ENCODE results near the gene LCN9. TPM values are rescaled to one million over a fixed set of nuclear protein-coding genes. Genes with fewer than 3 reads are reported as not detected.
"Not testable (repeated sequence)": the region's sequence is repeated elsewhere in the genome, so short reads cannot be mapped to it uniquely, and the experiment has no call there.

LCN9 gene, protein sequence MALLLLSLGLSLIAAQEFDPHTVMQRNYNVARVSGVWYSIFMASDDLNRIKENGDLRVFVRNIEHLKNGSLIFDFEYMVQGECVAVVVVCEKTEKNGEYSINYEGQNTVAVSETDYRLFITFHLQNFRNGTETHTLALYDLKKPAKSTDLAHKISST
- total RNA-seq = not detected in 2 replicates

DNA sequence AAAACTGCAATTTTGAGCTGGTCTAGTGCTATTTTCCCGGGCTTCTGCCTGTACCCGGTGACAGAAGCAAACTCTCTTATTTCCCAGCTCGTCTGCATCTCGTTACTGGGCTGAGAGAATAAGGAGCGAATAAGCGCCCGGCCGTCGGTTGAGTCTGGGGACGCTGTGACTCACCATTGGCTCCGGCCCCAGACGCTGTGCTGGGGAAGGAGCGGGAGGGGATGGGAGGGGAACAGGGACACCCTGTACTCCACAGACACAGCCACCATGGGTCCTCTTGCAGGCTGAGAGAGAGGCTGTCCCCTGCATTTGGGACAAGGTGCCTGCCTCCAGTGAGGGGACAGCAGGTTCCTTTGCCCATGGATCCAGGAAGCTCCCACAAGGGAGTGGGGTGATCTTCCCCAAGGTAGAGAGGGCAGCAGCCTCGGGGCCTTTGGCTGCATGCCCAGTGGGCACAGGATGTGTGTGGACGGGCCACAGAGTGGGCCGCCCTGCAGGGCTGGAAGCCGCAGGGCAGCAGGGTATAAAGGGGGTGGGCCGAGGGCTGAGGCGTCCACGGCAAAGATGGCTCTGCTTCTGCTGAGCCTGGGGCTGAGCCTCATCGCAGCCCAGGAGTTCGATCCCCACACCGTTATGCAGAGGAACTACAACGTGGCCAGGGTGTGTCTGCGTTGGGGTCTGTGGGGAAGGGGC is at the start of gene LCN9:
LCN9 (plus strand) TSS at position 552 of the 693 bp plus-strand sequence; CDS start at position 565, 13 bp downstream.
- intact Hi-C loops (cut with micrococcal nuclease) = no loop called here

DNA sequence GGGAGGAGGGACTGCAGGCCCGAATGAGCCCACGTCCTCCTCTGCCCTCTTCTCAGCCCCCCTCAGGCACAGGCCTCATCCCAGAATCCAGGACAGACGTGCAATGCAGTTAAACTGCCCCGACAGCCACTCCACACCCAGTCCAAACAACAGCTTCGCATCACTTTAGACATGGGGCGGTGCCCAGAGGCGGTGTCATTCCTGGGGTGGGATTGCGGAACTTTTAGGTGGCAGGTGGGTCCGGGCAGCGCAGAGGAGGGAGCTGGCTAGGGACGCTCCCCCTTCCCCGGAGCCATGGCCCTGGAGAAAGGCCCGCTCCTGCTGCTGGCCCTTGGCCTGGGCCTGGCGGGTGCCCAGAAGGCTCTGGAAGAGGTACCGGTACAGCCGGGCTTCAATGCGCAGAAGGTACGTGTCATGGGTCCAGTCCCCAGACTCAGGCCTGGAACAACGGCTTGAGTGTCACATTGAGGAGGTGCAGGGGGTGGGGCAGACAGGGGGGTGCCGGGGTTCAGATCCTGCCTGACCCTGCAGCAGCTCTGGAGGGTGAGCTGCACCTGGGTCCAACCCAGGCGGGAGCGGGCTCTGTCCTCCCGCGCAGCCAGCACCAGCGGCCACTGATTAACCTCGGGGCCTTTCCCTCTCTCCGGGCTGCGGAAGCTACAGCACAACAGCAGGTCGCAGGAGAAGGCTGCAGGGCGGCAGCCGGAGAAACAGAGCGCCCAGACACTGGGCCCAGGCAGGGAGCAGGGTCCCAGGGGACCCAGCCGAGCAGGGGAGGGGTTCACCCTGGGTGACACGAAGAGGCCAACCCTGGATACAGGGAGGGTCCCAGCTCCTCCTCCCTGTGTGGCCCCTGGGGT is 48.9 kb upstream of the LCN9 start:
- intact Hi-C loops (cut with micrococcal nuclease) = no loop called here

DNA sequence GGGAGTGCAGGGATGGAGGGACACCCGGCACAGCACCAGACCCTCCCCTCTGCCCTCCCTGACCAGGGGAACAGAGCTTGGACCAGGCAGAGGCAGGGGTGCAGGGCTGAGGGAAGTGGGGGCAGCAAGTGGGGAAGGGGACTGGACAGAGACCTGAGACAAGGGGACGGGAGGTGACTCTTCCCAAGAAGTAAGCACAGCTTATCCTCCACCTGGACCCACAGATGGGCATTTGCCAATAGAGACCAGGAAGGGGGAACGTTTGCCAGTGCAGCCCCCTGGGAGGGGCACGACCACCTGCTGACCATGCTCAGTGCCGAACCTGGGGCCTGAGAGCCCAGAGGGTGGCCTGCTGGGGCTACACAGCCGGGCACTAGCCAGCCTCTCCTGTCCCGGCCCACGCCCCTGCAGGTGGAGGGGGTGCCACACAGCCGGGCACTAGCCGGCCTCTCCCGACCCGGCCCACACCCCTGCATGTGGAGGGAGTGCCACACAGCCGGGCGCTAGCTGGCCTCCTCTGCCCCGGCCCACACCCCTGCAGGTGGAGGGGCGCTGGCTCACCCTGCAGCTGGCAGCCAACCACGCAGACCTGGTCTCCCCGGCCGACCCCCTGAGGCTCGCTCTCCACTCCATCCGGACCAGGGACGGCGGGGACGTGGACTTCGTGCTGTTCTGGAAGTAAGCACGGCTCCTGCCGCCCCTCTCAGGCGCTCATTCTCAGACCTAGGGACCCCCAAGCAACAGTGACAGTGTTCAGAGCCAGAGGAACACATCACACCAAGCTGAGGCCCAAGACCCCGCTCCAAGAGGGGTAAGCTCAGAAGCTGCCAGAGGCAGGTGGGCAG is 48.1 kb upstream of the LCN9 start:
- intact Hi-C loops (cut with micrococcal nuclease) = no loop called here

DNA sequence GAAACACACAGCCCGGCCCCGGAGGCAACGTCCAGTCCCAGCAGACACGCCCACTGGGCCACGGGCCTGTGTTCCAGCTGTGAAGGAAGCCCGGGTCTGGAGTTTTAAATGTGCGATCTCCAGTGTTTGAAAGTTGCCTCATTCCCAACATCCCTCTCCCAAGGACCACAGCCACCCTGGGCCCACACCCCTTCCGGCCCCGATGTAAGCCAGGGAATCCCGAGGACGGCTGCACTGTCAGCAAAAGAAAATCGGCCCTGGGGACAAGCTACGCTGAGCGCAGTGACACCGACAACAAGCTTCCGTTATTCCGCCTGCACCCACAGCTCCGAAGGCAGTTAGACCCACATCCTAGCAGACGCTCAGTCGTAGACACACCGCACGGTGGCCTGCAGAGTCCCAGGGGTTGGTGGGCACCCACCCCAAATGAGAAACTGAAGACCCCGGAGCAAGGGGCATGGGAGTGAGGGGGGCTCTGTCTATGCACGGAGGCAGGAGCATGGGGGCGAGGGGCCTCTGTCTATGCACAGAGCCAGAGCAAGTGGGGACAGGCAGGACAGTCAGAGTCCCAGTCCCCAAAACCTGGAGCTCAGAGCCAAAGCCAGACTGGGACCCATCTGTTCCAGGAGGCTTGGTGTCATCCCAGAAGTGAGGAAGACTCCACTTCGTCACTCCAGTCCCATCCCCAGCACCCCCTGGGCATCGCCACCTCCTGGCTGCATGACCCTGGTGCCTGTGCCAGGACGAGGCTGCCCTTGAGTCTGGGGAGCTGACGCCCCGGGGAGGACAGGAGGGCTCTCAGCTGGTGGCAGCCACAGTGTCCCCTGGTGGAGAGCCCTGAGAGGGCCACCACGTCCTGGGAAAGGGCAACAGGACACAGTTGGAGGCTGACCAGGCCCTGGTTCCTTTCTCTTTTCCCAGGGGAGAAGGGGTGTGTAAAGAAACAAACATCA is 47.2 kb upstream of the LCN9 start:
- intact Hi-C loops (cut with micrococcal nuclease) = no loop called here

DNA sequence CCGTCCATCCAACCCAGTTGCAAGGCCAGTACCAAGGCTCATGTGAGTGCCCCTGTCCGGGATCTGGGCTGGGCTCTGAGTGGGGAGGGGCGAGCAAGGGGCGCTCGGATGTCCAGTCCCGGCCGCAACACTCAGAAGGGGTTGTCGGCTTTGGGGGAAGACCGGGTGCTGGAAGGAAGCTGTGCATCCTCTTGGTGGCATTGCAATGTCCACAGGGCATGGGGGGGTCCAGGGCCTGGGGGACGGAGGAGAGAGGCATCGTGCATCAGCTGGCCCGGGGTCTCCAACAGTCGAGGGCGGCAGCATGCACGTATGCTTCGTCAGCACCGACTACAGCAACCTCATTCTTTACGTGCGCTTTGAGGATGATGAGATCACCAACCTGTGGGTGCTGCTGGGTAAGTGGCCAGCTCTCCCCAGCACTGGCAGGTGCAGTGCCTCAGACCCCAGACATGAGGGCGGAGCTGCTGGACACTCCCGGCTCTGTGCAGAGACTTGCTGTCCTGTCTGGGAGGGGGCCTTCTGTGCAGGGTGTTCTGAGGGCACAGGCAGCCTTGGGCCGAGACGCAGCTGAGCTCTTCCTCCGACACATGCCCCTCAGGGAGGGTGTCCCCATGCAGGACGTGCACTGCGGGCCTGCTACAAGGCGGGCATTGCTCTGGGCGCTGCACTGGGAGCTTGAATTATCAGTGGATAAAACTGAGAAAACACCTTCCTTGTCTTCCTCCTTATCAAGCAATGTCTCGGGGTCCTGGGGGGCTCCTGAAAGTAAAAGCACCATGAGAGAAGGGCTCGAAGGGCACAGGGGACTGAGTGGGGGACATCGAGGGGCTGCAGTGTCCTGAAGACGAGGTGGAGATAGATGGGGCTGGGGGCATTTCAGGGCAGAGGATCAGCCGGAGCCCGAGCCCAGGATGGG is 46.2 kb upstream of the LCN9 start:
- intact Hi-C loops (cut with micrococcal nuclease) = no loop called here

DNA sequence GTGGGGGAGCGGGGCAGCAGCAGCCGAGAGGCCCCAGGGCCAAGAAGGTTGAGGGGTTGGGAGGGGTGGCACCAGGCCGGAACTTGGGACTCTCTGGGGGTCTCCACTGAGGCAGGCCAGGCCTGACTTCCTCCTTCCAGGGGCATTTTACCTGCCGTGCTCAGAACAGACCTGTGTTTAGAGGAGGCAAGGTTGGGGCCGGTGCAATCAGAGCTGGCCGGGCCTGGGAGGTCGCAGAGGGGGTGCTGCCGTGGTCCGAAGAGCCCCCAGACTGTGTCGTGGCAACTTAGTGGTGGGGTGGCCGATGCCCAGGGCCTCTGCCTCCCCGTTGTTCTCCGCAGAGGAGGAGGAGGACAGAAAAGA is 45.6 kb upstream of the LCN9 start:
- intact Hi-C loops (cut with micrococcal nuclease) = no loop called here

DNA sequence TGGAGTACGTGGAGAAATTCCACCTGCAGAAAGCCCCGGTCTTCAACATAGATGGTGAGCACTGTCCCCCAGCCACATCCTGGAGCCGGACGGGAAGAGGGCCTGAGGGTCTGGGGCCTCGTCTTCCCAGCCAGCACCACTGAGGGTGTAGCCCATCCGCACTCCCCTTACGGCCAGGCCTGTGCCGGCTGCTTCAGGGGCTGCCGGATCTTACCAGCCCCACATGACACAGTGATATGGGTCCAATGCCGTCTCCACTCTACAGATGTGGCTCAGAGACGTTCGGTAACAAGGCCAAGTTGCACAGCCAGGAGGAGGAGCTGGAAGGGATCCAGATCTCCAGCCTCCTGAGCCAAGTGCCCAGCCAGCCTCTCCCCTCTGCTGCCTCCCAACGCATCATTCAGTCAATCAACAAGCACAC is 45.1 kb upstream of the LCN9 start:
- intact Hi-C loops (cut with micrococcal nuclease) = no loop called here

DNA sequence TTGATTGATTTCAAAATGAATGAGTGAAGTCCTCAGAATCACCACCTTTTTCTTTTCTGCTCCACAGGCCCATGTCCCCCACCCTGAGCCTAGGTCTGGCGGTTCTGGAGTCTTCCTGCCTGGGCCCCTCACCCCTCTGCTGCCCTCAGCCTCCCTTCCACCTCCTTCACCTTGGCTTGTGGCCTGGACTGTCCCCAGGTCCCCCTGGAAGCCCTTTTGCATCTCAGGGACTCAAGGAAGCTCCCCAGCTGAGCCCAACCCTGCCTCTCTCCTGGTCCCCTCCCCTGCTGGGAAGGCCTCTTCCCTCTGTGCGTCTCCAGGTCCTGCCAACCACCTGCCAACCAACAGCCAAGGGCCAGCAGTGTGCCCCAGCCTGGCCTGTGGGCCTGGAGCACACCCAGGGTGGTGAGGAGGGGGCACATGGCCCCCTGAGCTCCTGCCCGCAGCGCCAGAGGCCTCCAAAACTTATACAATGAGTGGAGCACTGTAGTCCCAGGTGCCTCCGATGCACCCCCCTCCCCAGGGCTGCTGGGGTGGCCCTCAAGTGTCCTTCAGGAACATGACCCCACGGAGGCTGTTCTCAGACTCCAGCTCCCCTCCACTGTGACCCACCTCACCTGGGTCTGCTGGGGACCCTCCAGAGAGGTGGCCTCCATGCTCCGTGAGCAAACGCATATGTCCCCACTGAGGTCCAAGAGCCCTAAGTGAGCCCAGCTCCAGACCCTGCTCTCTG is 44.1 kb upstream of the LCN9 start:
- intact Hi-C loops (cut with micrococcal nuclease) = no loop called here

DNA sequence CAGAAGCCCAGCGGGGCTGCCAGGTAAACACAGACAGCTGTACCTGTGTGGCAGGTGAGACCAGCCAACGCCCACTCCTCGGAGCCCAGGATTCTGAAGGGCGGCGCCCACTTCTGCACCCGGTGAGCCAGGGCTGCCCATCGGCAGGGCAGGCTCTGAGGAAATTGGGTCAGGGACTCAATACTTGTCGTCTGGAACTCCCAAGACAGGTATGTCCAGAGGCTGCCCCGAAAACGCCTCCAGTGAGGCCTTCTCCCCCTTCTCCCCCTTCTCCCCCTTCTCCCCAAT is 43.6 kb upstream of the LCN9 start:
- intact Hi-C loops (cut with micrococcal nuclease) = no loop called here

DNA sequence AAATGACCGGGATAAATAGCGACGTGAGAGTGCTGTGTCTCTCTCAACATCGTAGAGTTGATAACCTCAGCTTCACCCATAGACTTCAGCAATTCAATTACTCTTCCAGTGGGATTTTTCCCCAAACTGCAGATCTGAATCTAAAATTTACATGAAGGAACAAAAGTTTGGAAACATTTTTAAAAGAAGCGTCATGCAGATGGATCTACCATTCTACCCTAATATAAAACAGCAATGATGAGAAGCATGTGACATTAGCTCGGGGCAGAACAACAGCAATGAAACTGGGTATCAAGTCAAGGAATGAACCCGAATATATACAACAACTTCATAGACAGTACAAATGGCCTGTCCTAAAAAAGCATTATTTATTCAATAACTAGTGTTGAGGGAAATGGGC is 42.6 kb upstream of the LCN9 start:
- intact Hi-C loops (cut with micrococcal nuclease) = no loop called here

DNA sequence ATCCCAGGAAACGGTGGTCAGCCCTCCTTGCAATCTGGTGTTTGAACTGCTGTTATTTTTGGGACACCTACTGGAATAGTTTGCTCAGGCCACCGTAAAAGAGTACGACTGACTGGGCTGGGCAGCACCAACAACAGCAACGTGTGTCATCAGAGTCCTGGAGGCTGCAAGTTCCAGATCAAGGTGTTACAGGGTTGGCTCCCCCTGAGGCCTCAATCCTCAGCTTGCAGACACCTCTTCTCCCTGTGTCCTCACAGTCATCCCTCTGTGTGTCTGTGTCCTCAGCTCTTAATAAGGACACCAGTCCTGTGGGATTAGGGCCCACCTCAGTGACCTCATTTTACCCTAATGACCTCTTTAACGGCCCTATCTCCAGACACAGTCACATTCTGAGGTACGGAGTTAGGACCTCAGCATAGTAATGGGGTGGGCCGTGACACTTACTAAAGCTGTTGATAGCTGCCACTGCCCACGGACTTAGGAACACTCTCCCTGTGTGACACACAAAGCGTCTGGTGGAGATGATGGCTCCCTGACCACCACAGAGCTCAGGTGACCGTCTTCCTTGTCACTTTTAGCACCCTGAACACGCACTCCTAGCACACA is 40.6 kb upstream of the LCN9 start:
- intact Hi-C loops (cut with micrococcal nuclease) = no loop called here

DNA sequence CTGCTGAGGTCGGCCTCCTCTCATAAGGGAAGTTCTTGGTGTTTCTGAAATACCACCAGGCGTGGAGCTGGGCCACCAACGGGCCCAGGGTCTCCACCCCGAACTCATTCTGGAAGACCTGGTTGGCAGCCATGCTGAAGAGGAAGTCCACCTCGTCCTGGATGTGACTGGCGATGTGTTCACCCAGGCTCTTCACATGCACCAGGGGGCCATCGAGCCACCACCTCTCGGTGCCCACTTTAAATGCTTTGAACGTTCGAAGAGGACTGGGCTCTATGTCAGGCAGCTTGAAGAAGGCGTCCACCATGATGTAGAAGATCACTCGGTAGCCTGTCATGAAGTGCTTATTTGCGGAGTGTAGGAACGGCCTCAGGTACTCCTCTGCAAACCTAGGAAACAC is 38.8 kb upstream of the LCN9 start:
- intact Hi-C loops (cut with micrococcal nuclease) = no loop called here

DNA sequence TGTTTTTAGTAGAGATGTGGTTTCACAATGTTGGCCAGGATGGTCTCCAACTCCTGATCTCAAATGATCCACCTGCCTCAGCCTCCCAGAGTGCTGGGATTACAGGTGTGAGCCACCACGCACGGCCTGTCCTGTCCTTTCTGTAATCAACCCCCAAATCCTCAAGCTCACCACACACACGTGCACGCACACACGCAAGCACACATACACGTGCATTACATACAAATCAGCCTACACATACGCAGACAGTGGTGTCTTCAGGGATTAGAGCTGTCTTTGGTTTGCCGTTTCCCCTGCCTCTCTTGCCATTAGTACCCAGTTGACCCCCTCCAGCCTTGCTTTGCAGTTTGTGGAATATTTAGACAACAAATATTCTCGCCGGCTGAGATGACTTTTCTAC is 30.3 kb upstream of the LCN9 start:
- intact Hi-C loops (cut with micrococcal nuclease) = no loop called here

DNA sequence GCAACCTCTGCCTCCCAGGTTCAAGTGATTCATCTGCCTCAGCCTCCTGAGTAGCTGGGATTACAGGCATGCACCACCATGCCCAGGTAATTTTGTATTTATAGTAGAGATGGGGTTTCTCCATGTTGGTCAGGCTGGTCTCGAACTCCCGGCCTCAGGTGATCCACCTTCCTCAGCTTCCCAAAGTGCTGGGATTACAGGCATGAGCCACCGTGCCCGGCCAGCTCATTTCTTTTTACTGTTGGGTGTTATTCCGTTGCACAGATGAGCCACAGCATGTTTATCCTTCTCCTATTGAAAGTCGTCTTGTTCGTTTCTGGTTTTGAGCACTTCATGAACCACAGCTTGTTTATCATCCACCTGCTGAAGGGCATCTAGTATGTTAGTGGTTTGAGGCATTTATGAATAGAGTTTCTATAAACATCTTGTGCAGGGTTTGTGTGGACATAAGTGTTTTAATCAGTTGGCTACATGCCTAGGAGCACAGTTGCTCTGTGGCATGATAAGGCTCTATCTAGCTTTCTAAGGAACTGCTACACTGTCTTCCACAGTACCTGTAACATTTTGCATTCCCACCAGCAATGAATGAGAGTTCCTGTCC is 26.1 kb upstream of the LCN9 start:
- intact Hi-C loops (cut with micrococcal nuclease) = not testable (repeated sequence)

DNA sequence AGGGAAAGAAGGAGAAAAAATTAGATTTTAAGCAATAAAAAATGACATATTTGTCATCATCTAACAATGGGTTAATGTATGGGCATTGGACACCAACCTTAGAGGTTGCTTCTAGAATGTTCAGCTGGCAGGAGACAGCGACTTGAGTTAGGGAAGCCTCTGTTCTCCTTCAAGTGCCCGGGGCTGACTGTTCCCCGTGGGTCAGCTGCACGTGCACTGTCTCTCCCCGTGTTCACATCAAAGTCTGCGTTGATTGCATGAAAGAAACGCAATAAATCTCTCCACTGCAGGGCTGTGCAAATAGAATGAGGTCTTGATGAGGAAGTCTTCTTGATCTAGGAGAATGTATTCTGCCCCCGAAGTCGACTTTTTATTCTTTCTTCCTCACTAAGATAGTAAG is 23.9 kb upstream of the LCN9 start, which contains the start of gene GLT6D1:
GLT6D1 (minus strand) TSS at position 345 of the 400 bp plus-strand sequence. CDS start 353 bp downstream, outside the sequence.
- intact Hi-C loops (cut with micrococcal nuclease) = no loop called here

DNA sequence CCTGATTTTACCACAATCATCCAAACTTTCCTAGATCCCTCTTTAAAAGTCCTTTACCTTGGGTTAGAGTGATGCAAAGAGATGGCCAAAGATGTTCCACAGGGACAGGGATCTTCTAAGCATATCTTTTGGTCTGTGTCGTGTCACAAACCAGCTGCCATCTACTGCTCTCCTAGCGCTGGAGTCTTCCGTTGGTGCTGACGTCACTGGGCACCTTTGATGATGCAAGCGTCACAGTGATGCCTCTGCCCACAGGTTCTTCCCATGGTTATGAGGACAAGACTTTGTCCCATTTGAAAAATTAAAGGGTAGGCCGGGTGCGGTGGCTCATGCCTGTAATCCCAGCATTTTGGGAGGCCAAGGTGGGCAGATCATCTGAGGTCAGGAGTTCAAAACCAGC is 22.1 kb upstream of the LCN9 start:
- intact Hi-C loops (cut with micrococcal nuclease) = no loop called here

DNA sequence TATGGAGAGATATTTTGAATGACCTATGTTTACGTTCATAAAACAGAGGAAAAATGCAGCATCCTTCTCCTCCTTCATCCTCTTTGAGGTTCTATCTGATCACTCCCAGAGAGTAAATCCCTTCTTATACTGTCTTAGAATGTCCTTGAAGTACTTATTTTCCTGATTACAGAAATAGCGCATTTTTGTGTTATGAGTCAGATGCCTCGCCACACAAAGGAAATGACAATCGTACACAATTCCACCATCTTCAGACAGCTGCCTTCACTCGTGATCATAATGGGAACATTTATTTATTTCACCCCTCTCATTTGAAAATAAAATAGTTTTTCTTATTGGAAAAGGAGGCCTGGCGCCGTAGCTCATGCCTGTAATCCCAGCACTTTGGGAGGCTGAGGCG is 21.4 kb upstream of the LCN9 start:
- intact Hi-C loops (cut with micrococcal nuclease) = no loop called here

DNA sequence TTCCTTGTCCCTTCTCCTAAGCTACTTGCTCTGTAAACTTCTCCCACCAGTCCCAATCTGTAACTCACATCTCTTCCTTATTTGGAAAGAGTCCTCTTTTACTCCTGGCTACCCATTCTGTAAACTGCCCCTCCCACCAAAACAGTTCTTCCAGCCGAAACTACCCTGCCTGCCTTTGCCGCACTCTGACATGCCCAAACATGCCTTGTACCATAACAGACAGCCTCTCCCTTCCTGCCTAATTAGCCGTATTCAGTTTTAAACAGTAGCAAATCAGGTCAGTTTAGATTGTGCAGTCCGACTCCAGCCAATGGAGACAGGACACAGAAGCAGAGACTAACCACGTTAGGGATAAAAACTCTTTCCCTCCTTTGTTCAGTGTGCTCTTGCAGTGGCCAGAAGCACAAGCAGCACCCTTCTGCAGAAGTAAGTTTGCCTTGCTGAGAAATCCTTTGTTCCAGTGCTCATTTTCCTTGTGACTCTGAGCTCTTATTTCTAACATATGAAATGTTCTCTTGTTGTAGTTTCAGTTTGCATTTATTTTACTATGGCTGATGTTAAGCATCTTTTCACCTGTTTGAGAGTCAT is 18.4 kb upstream of the LCN9 start:
- intact Hi-C loops (cut with micrococcal nuclease) = no loop called here

Data from T-helper 1 cell treated with Interleukin-12 subunit alpha and Interleukin-12 subunit beta and Interleukin-4 antibody, amounts not matched to agents 30 ng/mL and 1 ng/mL, for 36 hours (primary cell).